HG03103 (cell line): ENCODE results near the gene LZTR1.

Experiments used
- ATAC-seq: cut with Tn5 transposase; IDR thresholded peaks from one replicate; pipeline ENCODE4 v1.9.1; 2021; ENCODE audit warnings: low read depth; ENCODE audit not compliant: unreplicated experiment

Gene LZTR1

DNA sequence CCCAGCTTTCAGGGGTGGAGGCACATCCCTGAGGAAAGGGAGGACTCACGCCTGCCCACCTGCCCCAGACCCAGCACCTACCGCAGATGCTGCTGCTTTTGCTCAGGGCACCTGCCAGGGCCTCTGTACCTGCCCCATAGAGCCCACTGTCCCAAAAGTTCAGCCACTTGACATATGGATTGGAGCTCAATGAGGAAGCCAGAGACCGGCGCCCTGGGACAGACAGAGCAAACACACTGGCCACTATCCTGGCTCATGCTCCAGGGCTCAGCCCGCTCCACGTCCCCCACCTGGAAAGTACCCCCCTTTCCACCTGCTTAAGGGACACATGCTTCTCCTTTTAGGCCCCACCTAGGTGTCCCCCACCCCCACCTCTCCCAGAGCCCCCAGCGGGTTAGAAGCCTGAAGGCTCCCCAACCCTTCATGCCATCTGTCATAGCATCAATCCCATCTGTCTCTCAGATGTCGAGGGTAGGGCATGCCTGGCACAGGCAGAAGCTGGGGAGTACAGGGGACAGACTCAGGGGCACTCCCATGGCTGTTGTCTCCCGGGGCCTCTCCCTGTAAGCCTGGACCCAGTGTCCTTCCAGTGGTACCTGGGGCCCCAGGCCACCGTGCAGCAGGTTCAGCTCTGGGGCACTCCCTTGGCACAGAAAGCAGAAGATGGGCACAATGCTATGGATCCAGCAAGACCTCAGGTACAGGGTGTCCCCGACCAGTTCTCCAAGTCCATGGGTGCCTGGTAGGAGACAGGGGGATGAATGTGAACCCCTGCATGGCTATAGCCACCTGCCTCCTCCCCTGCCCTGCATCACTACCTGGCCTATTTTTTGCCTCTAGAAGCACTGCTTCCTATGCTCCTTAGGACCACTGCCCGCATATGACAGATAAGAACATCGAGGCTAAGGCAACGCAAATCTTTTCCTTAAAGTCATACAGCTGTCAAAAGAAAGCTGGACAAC is 30.6 kb downstream of the LZTR1 start:
- ATAC-seq, result no peak

GRCh38 chr22:21013657-21014201 is 31.6 kb downstream of the LZTR1 start:
- ATAC-seq, result no peak

GRCh38 chr22:21014202-21014725 is 32.2 kb downstream of the LZTR1 start:
- ATAC-seq, result no peak

GRCh38 chr22:21014726-21015465 is 32.8 kb downstream of the LZTR1 start, which contains the start of gene P2RX6:
TSS of gene P2RX6 (plus strand) at chr22:21015165. CDS start at chr22:21015175, 10 bp downstream.
- ATAC-seq, result no peak

DNA sequence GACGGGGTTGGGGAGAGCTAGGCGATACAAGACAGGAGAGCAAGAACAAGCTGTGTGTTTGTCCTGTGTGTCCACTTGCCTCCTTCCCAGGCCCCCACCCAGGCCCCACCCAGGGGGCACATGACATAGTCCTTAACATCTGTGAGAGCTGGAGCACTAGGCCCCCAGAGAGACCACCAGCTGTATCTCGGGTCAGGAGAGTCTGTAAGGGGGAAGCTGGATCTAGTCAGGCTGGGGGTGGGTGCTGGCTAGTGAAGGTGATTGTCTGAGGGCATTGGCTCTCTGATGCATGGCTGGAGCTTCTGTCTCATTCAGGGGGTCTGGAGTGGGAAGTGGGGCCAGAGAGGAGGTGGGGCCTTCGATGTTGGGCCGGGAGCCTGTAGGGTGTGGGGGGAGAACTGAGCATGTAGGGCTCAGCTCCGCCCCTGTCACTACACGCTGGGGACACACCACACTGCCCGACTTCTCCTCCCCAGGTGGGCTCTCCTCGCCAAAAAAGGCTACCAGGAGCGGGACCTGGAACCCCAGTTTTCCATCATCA is 33.4 kb downstream of the LZTR1 start:
- ATAC-seq, result no peak

GRCh38 chr22:21016644-21017420 is 34.7 kb downstream of the LZTR1 start:
- ATAC-seq, result no peak

GRCh38 chr22:21018314-21018713 is 36.2 kb downstream of the LZTR1 start:
- no peak for ATAC-seq

DNA sequence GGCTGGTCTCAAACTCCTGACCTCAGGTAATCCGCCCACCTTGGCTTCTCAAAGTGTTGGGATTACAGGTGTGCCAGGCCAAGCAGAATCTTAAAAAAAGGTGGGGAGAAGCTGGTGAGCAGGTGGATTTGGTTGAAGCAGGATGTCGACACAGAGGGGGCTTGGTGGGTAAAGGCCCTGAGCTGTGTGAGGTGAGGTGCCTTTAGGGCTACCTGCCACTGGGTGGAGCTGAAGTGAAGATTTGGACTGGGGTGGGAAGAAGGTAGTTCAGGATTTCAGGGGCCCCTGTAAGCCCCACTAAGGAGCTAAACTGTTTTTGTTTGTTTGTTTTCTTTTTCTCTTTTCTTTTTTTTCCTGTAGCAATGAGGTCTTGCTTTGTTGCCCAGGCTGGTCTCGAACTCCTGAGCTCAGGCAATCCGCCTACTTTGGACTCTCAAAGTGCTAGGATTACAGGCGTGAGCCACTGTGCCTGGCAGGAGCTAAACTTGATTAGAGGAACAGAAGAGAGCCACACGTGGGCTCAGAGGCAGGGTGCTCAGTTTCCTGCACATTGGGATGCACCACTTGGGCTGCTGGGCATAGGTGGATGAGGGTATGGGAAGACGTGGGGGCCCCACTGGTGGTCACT is 38.8 kb downstream of the LZTR1 start:
- no peak for ATAC-seq

- ATAC-seq, result no peak
Measured at GRCh38 chr22:21022507-21022906, 40.4 kb downstream of the LZTR1 start.

DNA sequence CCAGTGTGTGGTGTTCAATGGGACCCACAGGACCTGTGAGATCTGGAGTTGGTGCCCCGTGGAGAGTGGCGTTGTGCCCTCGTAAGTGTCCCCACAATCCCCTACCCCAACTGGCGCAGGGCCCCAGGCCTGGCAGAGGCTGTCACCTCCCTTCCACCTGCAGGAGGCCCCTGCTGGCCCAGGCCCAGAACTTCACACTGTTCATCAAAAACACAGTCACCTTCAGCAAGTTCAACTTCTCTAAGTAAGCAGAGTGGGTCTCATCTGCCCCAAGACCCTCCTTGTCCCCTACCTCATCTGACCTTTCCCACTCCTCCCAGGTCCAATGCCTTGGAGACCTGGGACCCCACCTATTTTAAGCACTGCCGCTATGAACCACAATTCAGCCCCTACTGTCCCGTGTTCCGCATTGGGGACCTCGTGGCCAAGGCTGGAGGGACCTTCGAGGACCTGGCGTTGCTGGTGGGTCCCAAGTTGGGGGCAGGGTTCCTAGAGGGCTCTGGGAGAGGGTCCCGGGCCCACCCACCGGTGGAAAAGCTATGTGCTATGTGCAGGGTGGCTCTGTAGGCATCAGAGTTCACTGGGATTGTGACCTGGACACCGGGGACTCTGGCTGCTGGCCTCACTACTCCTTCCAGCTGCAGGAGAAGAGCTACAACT is 41.0 kb downstream of the LZTR1 start:
- no peak for ATAC-seq

- ATAC-seq, result no peak
Measured at GRCh38 chr22:21025266-21025665, 43.2 kb downstream of the LZTR1 start.

DNA sequence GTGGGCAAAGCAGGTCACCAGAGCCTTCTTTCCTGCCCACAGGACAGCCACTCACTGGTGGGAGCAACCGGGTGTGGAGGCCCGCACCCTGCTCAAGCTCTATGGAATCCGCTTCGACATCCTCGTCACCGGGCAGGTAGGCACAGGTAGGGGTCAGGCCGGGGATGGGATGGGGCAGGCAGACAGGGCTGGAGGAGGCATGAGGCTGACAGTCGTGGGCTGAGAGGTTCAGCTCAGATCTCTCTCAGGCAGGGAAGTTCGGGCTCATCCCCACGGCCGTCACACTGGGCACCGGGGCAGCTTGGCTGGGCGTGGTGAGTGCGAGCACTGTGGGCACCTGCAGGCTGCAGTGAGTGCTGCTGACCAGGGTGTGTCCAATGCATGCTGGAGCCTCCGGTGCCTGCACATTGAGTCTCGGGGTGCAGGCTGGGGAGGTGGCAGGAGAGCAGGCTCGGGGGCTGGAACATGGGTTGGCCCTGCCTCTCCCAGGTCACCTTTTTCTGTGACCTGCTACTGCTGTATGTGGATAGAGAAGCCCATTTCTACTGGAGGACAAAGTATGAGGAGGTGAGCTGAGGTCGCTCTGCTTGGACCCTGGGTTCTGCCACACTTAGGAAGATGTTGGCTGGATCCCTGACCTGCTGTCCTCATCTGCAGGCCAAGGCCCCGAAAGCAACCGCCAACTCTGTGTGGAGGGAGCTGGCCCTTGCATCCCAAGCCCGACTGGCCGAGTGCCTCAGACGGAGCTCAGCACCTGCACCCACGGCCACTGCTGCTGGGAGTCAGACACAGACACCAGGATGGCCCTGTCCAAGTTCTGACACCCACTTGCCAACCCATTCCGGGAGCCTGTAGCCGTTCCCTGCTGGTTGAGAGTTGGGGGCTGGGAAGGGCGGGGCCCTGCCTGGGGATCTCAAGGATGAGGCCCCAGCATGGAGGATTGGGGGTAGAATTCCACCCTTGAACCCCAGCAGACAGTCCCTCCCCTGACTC is 44.0 kb downstream of the LZTR1 start:
- no peak for ATAC-seq

GRCh38 chr22:21026783-21027692 is 44.9 kb downstream of the LZTR1 start:
- no peak for ATAC-seq

GRCh38 chr22:21028277-21029251 is 46.5 kb downstream of the LZTR1 start:
- no peak for ATAC-seq

DNA sequence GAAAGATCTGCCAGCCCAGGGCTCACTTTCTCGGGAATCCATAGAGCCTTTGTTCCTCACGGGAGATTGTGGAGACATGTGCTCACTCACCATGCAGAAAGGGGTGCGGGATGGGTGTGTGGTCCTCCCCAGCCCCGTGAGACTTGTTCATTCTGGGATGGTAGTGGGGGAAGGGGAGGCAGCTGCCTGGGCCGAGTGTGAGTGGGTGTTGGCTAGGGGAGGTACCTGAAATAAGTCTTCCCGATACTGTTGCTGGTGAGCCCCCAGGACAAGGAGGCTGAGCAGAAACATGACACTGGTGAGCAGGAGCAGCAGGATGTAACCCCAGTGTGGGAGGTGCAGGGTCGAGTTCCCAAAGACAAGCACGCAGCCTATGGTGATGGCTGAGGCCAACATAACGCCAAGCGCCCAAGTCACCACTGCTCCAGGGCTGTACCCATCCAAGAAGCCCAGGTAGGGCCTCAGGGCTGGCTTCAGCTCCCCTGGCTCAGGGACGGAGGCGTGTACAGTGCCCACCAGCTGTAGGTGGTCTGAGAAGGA is 47.5 kb downstream of the LZTR1 start:
- no peak for ATAC-seq
